Stimulated activated CD4-positive, alpha-beta T cell treated with anti-CD3 and anti-CD28 coated beads, TNF-alpha, amount 100 ng/mL, for 48 hours (primary cell): ENCODE measurements around the gene OR52K1.
"Not testable (repeated sequence)": the region's sequence is repeated elsewhere in the genome, so short reads cannot be mapped to it uniquely, and the experiment has no call there.

ENCODE experiments used
- DNase-seq, 3 donors: peaks; one replicate each; pipeline ENCODE4 v3.0.0-alpha.2; 2020; ENCODE audit warnings: low read depth in 3 of 3

OR52K1 gene

DNA sequence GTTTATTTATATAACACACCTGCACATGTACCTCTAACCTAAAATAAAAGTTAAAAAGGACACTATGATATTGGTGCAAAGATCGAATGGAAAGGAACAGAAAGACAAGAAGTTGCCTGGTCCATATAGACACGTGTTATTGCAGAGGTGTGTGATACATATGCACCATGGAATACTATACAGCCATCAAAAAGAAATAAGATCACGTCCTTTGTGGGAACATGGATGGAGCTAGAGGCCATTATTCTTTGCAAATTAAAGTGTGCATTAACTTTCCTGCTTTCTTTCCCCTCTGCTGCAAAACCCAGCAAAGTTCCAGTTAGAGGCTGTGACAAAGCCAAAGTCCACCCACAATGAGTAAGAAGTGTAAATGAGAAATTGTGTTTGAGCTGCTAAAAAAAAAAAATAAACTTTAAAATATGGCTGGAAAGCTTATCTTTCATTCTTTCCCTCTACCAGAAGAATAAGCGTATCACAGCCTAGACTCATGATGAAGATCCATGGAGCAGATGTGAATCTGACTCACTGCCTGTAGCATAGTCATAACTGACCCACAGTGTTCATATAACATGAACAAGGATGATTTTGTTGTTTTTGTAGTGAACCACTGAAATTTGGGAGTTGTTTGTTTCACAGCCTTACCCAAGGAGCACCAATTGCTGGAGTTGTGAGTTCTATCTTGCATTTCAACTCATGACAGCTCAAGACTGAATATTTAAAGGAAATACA lies 9.6 kb downstream of the OR52K1 start:
- no peak for DNase-seq

- no peak for DNase-seq
Observed at GRCh38 chr11:4493480-4493818, 11.0 kb downstream of the OR52K1 start.

GRCh38 chr11:4495487-4495886 lies 13.0 kb downstream of the OR52K1 start:
- DNase-seq: peak in 1 of 3 donors; percentile 5

GRCh38 chr11:4495986-4496385 lies 13.5 kb downstream of the OR52K1 start:
- DNase-seq: no peak

- no peak for DNase-seq
Observed at GRCh38 chr11:4496557-4497248, 14.3 kb downstream of the OR52K1 start.

DNA sequence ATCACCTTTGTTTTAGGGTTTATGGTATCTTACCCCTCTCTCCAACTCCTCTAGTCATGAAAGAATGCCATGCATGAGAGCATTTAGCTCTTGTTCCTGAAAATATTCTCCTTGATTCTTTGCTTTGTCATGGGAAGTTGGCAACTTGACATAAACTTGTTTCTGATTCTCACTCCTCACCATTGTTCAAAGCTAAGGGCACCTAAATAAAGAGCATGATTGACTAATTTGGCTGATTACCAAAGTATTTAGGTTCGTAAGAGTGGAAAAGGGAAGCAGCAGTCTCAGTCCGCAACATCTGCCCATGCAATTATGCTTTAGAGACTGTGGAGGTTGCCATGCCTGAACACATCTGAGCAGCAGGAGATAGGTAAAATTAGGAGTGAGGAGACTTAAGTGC lies 26.4 kb downstream of the OR52K1 start:
- no peak for DNase-seq

GRCh38 chr11:4511282-4512245 lies 29.1 kb downstream of the OR52K1 start:
- DNase-seq: no peak

- no peak for DNase-seq
Observed at GRCh38 chr11:4514196-4514595, 31.8 kb downstream of the OR52K1 start.

GRCh38 chr11:4522339-4522738 lies 39.9 kb downstream of the OR52K1 start:
- no peak for DNase-seq

GRCh38 chr11:4522752-4523151 lies 40.3 kb downstream of the OR52K1 start:
- DNase-seq: no peak

DNA sequence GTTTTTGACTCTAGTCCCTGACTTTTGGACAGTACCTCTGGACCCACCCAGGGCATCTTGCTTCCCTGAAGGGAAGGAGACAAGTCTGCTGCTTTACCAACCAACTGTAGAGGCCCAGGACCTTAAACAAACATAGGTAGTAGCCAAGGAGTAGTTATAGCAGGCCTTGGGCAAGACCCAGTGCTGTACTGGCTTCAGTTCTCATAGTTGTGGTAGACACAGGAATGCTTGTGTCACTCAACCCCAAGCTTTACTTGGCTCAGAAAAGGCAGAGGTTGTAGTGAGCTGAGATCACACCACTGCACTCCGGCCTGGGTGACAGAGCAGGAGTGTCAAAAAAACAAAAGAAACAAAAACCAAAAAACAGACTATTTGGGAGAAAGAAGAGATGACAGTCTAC lies 41.2 kb downstream of the OR52K1 start:
- DNase-seq: no peak

DNA sequence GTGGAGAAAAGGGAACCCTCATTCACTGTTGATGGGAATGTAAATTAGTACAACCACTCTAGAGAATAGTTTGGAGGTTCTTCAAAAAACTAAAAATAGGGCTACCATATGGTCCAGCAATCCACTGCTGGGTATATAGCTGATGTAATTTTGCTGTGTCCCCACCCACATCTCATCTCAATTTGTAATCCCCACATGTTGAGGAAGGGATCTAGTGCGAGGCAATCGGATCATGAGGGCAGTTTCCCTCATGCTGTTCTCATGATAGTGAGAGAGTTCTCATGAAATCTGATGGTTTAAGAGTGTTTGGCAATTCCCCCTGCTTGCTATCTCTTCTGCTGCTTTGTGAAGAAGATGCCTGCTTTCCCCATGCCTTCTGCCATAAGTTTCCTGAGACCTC lies 45.5 kb downstream of the OR52K1 start:
- no peak for DNase-seq

DNA sequence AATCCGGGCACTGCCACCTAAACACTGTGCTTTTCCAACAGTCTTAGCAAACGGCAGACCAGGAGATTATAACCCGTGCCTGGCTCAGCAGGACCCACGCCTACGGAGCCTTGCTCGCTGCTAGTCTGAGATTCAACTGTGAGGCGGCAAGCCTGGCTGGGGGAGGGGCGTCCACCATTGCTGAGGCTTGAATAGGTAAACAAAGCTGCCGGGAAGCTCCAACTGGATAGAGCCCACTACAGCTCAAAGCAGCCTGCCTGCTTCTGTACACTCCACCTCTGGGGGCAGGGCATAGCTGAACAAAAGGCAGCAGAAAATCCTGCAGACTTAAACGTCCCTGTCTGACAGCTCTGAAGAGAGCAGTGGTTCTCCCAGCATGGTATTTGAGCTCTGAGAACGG lies 49.2 kb downstream of the OR52K1 start:
- DNase-seq: not testable (repeated sequence)

- DNase-seq: peak in 2 of 3 donors; percentile 7 to 48
Observed at GRCh38 chr11:4539603-4540219, 57.3 kb downstream of the OR52K1 start.

DNA sequence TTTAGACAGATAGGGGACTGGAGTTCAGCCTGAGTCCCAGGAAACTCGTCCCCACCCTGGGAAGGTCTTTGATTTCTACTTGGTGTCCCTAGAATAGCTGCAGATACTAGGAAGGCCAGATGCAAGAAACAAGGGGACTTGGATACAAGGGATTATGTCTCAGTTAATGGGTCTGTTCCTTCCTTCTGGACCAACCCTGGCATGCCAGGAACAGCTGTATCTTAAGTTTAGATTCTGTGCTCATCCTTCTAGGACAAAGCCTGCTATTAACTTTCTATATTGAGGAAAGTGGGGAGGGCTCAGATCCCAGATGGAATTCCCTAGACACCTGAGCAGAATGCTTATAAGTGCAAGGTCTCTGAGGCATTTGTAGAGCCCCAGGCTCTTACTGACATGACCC lies 58.6 kb downstream of the OR52K1 start:
- DNase-seq: no peak
